ENCODE data around the gene SOWAHD.
A peak's percentile ranks its signal among the peaks of the same experiment; 100 is the strongest.
"Not testable (repeated sequence)": the region's sequence is repeated elsewhere in the genome, so short reads cannot be mapped to it uniquely, and the experiment has no call there.

SOWAHD gene

GRCh38 chrX:119736206-119736764 lies 22.1 kb upstream of the SOWAHD start:
- H3K9ac ChIP-seq (ENCODE audit: low read length) = no peak overlapping the region
- no peak overlapping the region for H3K27ac ChIP-seq (ENCODE audit: low read depth, low read length)
- no peak overlapping the region for H2AK5ac ChIP-seq (ENCODE audit: low read length)
- no peaks in the 10 kb centered on the region for H3K36me3 ChIP-seq (ENCODE audit: control insufficient read depth, insufficient read depth, low read length)
- no CpG with 5 or more reads among the region's 12 CpGs for WGBS (ENCODE audit: extremely low coverage, insufficient coverage, low lambda C conversion rate)
- no peak overlapping the region for H2BK15ac ChIP-seq (replicated peaks; ENCODE audit: low read depth)
- H3K4me3 ChIP-seq (ENCODE audit: low read length) = no peak overlapping the region
- no peaks in the 10 kb centered on the region for H3K4me1 ChIP-seq (ENCODE audit: control insufficient read depth, low read depth, low read length)
- H3K18ac ChIP-seq (ENCODE audit: low read length) = no peak overlapping the region
- no peak overlapping the region for H3K23ac ChIP-seq (ENCODE audit: low read length)
- H4K8ac ChIP-seq (ENCODE audit: low read depth, low read length) = no peak overlapping the region
- no peak overlapping the region for H3K4me2 ChIP-seq (ENCODE audit: low read length)
- H2BK5ac ChIP-seq (ENCODE audit: low read length) = no peak overlapping the region
- DNase-seq = no peak
- H3K56ac ChIP-seq (ENCODE audit: low read length) = no peak overlapping the region
- H3K79me2 ChIP-seq (ENCODE audit: control insufficient read depth, insufficient read depth, low read length) = no peaks in the 10 kb centered on the region
- no peak overlapping the region for H4K5ac ChIP-seq (ENCODE audit: low read length)
- H3K27me3 ChIP-seq (ENCODE audit: insufficient read depth, low read length, poor library complexity) = no peaks in the 10 kb centered on the region
- no peak overlapping the region for H3K4ac ChIP-seq (ENCODE audit: low read depth, low read length)
- H2BK120ac ChIP-seq (ENCODE audit: low read depth, low read length) = no peak overlapping the region
- H3K79me1 ChIP-seq (ENCODE audit: low read length) = no peaks in the 10 kb centered on the region

- H3K79me1 ChIP-seq (ENCODE audit: low read length) = no peaks in the 10 kb centered on the region
- WGBS (ENCODE audit: extremely low coverage, insufficient coverage, low lambda C conversion rate) = no CpG with 5 or more reads among the region's 5 CpGs
- H3K18ac ChIP-seq (ENCODE audit: low read length) = no peak overlapping the region
- H2BK5ac ChIP-seq (ENCODE audit: low read length) = no peak overlapping the region
- no peak overlapping the region for H3K4me3 ChIP-seq (ENCODE audit: low read length)
- H3K56ac ChIP-seq (ENCODE audit: low read length) = no peak overlapping the region
- no peaks in the 10 kb centered on the region for H3K79me2 ChIP-seq (ENCODE audit: control insufficient read depth, insufficient read depth, low read length)
- no peak overlapping the region for H2AK5ac ChIP-seq (ENCODE audit: low read length)
- H4K5ac ChIP-seq (ENCODE audit: low read length) = no peak overlapping the region
- no peak overlapping the region for H4K8ac ChIP-seq (ENCODE audit: low read depth, low read length)
- no peak overlapping the region for H3K23ac ChIP-seq (ENCODE audit: low read length)
- no peak overlapping the region for H3K9ac ChIP-seq (ENCODE audit: low read length)
- no peak overlapping the region for H3K4ac ChIP-seq (ENCODE audit: low read depth, low read length)
- no peak overlapping the region for H2BK15ac ChIP-seq (replicated peaks; ENCODE audit: low read depth)
- H3K27ac ChIP-seq (ENCODE audit: low read depth, low read length) = no peak overlapping the region
- H2BK120ac ChIP-seq (ENCODE audit: low read depth, low read length) = no peak overlapping the region
- no peaks in the 10 kb centered on the region for H3K4me1 ChIP-seq (ENCODE audit: control insufficient read depth, low read depth, low read length)
- no peaks in the 10 kb centered on the region for H3K27me3 ChIP-seq (ENCODE audit: insufficient read depth, low read length, poor library complexity)
- no peaks in the 10 kb centered on the region for H3K36me3 ChIP-seq (ENCODE audit: control insufficient read depth, insufficient read depth, low read length)
- H3K4me2 ChIP-seq (ENCODE audit: low read length) = no peak overlapping the region
- no peak for DNase-seq
These were observed 19.6 kb upstream of the SOWAHD start for GRCh38 chrX:119738742-119739141.

GRCh38 chrX:119745283-119745848 lies 13.0 kb upstream of the SOWAHD start:
- no CpG with 5 or more reads among the region's 4 CpGs for WGBS (ENCODE audit: extremely low coverage, insufficient coverage, low lambda C conversion rate)
- no peak overlapping the region for H2BK120ac ChIP-seq (ENCODE audit: low read depth, low read length)
- H3K36me3 ChIP-seq (ENCODE audit: control insufficient read depth, insufficient read depth, low read length) = no peaks in the 10 kb centered on the region
- H3K23ac ChIP-seq (ENCODE audit: low read length) = no peak overlapping the region
- no peak for DNase-seq
- H3K27ac ChIP-seq (ENCODE audit: low read depth, low read length) = no peak overlapping the region
- no peaks in the 10 kb centered on the region for H3K4me1 ChIP-seq (ENCODE audit: control insufficient read depth, low read depth, low read length)
- no peak overlapping the region for H4K8ac ChIP-seq (ENCODE audit: low read depth, low read length)
- H3K56ac ChIP-seq (ENCODE audit: low read length) = no peak overlapping the region
- H3K4ac ChIP-seq (ENCODE audit: low read depth, low read length) = no peak overlapping the region
- no peaks in the 10 kb centered on the region for H3K79me1 ChIP-seq (ENCODE audit: low read length)
- no peak overlapping the region for H2BK15ac ChIP-seq (replicated peaks; ENCODE audit: low read depth)
- no peaks in the 10 kb centered on the region for H3K27me3 ChIP-seq (ENCODE audit: insufficient read depth, low read length, poor library complexity)
- no peak overlapping the region for H3K4me3 ChIP-seq (ENCODE audit: low read length)
- no peaks in the 10 kb centered on the region for H3K79me2 ChIP-seq (ENCODE audit: control insufficient read depth, insufficient read depth, low read length)
- H2BK5ac ChIP-seq (ENCODE audit: low read length) = no peak overlapping the region
- no peak overlapping the region for H2AK5ac ChIP-seq (ENCODE audit: low read length)
- H3K9ac ChIP-seq (ENCODE audit: low read length) = no peak overlapping the region
- no peak overlapping the region for H3K18ac ChIP-seq (ENCODE audit: low read length)
- no peak overlapping the region for H4K5ac ChIP-seq (ENCODE audit: low read length)
- H3K4me2 ChIP-seq (ENCODE audit: low read length) = no peak overlapping the region

GRCh38 chrX:119750131-119750530 lies 8.3 kb upstream of the SOWAHD start:
- H3K4me1 ChIP-seq (ENCODE audit: control insufficient read depth, low read depth, low read length); H3K18ac ChIP-seq (ENCODE audit: low read length); DNase-seq; H3K9ac ChIP-seq (ENCODE audit: low read length); H3K36me3 ChIP-seq (ENCODE audit: control insufficient read depth, insufficient read depth, low read length); H4K5ac ChIP-seq (ENCODE audit: low read length); H2BK15ac ChIP-seq (replicated peaks; ENCODE audit: low read depth); H3K4ac ChIP-seq (ENCODE audit: low read depth, low read length); H2BK120ac ChIP-seq (ENCODE audit: low read depth, low read length); H4K8ac ChIP-seq (ENCODE audit: low read depth, low read length); H2AK5ac ChIP-seq (ENCODE audit: low read length); H3K56ac ChIP-seq (ENCODE audit: low read length); H3K79me1 ChIP-seq (ENCODE audit: low read length); H2BK5ac ChIP-seq (ENCODE audit: low read length); H3K27me3 ChIP-seq (ENCODE audit: insufficient read depth, low read length, poor library complexity); H3K27ac ChIP-seq (ENCODE audit: low read depth, low read length); H3K79me2 ChIP-seq (ENCODE audit: control insufficient read depth, insufficient read depth, low read length); H3K23ac ChIP-seq (ENCODE audit: low read length); H3K4me3 ChIP-seq (ENCODE audit: low read length); H3K4me2 ChIP-seq (ENCODE audit: low read length): not testable (repeated sequence)
- WGBS (ENCODE audit: extremely low coverage, insufficient coverage, low lambda C conversion rate) = no CpG with 5 or more reads among the region's 9 CpGs

- H3K4me1 ChIP-seq (ENCODE audit: control insufficient read depth, low read depth, low read length); DNase-seq; H3K56ac ChIP-seq (ENCODE audit: low read length); H3K23ac ChIP-seq (ENCODE audit: low read length); H3K27ac ChIP-seq (ENCODE audit: low read depth, low read length); H3K79me1 ChIP-seq (ENCODE audit: low read length); H3K4me2 ChIP-seq (ENCODE audit: low read length); H2BK15ac ChIP-seq (replicated peaks; ENCODE audit: low read depth); H3K18ac ChIP-seq (ENCODE audit: low read length); H2AK5ac ChIP-seq (ENCODE audit: low read length); H3K79me2 ChIP-seq (ENCODE audit: control insufficient read depth, insufficient read depth, low read length); H4K8ac ChIP-seq (ENCODE audit: low read depth, low read length); H4K5ac ChIP-seq (ENCODE audit: low read length); H2BK5ac ChIP-seq (ENCODE audit: low read length); H3K27me3 ChIP-seq (ENCODE audit: insufficient read depth, low read length, poor library complexity); H2BK120ac ChIP-seq (ENCODE audit: low read depth, low read length); H3K4ac ChIP-seq (ENCODE audit: low read depth, low read length); H3K9ac ChIP-seq (ENCODE audit: low read length); H3K4me3 ChIP-seq (ENCODE audit: low read length); H3K36me3 ChIP-seq (ENCODE audit: control insufficient read depth, insufficient read depth, low read length): not testable (repeated sequence)
- no CpG with 5 or more reads among the region's 27 CpGs for WGBS (ENCODE audit: extremely low coverage, insufficient coverage, low lambda C conversion rate)
These were observed 7.6 kb upstream of the SOWAHD start for GRCh38 chrX:119750751-119751150.

GRCh38 chrX:119753001-119753400 lies 5.4 kb upstream of the SOWAHD start:
- Histone ChIP-seq H3K56ac (ENCODE audit: low read length) (no peak overlapping the region), H3K4me1 (ENCODE audit: control insufficient read depth, low read depth, low read length) (no peaks in the 10 kb centered on the region), H3K4me2 (ENCODE audit: low read length) (no peak overlapping the region), H4K8ac (ENCODE audit: low read depth, low read length) (no peak overlapping the region), H3K18ac (ENCODE audit: low read length) (no peak overlapping the region), H4K5ac (ENCODE audit: low read length) (no peak overlapping the region), H3K4ac (ENCODE audit: low read depth, low read length) (no peak overlapping the region), H3K27ac (ENCODE audit: low read depth, low read length) (no peak overlapping the region), H2BK15ac (replicated peaks; ENCODE audit: low read depth) (no peak overlapping the region), H2AK5ac (ENCODE audit: low read length) (no peak overlapping the region), H3K23ac (ENCODE audit: low read length) (no peak overlapping the region), H2BK120ac (ENCODE audit: low read depth, low read length) (no peak overlapping the region), H3K9ac (ENCODE audit: low read length) (no peak overlapping the region), H3K4me3 (ENCODE audit: low read length) (no peak overlapping the region), H3K36me3 (ENCODE audit: control insufficient read depth, insufficient read depth, low read length) (no peaks in the 10 kb centered on the region), H3K79me1 (ENCODE audit: low read length) (no peaks in the 10 kb centered on the region), H3K27me3 (ENCODE audit: insufficient read depth, low read length, poor library complexity) (no peaks in the 10 kb centered on the region), H2BK5ac (ENCODE audit: low read length) (no peak overlapping the region), H3K79me2 (ENCODE audit: control insufficient read depth, insufficient read depth, low read length) (no peaks in the 10 kb centered on the region)
- no CpG with 5 or more reads among the region's 3 CpGs for WGBS (ENCODE audit: extremely low coverage, insufficient coverage, low lambda C conversion rate)
- peak; percentile 70 for DNase-seq

Measured in mesendoderm (in vitro differentiated cells).